Cardiac fibroblast (primary cell): Measurements from ENCODE around the gene C19orf67.
A peak's percentile ranks its signal among the peaks of the same experiment; 100 is the strongest.
"Not testable (repeated sequence)": the region's sequence is repeated elsewhere in the genome, so short reads cannot be mapped to it uniquely, and the experiment has no call there.

ENCODE experiments used
- DNase-seq, 2 donors: peaks; one replicate each; pipeline versions ENCODE4 v3.0.0 to v3.0.0-alpha.2; 2010; ENCODE audit warnings: low read depth in 2 of 2
- H3K4me3 ChIP-seq, 2 donors: replicated peaks in 1 of 2; 1 replicate in 1 of 2; 2 replicates in 1 of 2; pipeline ENCODE4 v1.5.1; 2011; ENCODE audit warnings: low read depth in 2 of 2, low read length in 2 of 2, mild to moderate bottlenecking in 2 of 2, moderate library complexity in 1 of 2
- TF ChIP-seq, protein P1 (sequence below): IDR thresholded peaks from one replicate; pipeline ENCODE4 v1.5.1; 2011; ENCODE audit warnings: low read depth, mild to moderate bottlenecking, low read length, inconsistent platforms

The C19orf67 gene

DNA sequence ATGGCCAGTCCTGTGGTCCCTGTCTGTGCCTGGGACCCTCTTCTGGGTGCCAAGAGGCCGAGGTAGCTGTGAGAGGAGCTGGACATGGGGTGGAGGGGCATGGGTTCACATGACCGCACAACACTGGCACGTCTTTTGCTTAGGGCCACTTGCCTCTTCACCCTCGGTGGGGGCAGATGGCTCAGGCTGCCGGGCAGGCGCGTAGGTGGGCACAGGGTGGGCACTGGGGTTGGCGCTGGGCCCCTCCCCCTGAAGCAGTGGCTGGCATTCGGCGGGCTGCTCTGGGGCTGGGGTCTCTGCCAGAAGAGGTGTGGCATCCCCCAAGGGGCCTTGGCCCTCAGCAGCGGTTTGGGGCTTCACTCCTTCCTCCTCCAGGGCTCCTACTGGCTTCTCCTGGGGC is 32.1 kb downstream of the C19orf67 start:
- no peak overlapping the region for H3K4me3 ChIP-seq
- TF ChIP-seq, protein P1, sequence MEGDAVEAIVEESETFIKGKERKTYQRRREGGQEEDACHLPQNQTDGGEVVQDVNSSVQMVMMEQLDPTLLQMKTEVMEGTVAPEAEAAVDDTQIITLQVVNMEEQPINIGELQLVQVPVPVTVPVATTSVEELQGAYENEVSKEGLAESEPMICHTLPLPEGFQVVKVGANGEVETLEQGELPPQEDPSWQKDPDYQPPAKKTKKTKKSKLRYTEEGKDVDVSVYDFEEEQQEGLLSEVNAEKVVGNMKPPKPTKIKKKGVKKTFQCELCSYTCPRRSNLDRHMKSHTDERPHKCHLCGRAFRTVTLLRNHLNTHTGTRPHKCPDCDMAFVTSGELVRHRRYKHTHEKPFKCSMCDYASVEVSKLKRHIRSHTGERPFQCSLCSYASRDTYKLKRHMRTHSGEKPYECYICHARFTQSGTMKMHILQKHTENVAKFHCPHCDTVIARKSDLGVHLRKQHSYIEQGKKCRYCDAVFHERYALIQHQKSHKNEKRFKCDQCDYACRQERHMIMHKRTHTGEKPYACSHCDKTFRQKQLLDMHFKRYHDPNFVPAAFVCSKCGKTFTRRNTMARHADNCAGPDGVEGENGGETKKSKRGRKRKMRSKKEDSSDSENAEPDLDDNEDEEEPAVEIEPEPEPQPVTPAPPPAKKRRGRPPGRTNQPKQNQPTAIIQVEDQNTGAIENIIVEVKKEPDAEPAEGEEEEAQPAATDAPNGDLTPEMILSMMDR = no peak
- DNase-seq = no peak

DNA sequence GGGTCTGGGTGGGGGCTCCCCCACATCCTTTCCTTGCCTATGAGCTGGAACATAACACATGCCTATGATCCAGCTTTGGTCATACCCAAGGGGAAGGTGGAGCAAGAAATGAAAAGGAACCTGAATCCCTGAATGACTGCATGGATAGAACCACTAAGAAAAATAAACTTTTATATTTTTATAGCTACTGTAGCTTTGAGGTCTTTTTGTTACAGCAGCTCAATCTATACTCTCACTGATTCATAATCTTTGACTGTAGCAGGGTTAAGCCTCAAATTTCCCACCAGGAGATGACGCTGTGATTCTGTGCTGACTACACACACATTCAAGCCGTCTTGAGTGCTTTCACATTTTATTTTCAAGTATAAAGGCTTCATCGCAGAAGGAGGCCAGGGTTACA is 32.6 kb downstream of the C19orf67 start:
- TF ChIP-seq, protein P1 = no peak
- no peak for DNase-seq
- no peak overlapping the region for H3K4me3 ChIP-seq

DNA sequence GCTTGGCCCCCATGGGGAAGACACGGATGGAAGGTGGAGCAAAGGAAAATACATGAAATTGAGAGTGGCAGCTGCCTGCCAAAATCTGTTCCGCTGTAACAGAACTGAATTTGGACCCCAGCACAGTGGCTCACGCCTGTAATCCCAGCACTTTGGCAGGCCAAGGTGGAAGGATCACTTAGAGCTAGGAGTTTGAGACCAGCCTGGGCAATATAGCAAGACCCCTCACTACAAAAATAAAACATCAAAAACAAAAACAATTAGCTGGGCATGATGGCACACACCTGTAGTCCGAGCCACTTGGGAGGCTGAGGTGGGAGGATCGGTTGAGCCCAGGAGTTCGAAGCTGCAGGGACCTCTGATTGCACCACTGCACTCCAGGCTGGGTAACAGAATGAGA is 33.1 kb downstream of the C19orf67 start:
- no peak overlapping the region for H3K4me3 ChIP-seq
- TF ChIP-seq, protein P1 = no peak
- no peak for DNase-seq

DNA sequence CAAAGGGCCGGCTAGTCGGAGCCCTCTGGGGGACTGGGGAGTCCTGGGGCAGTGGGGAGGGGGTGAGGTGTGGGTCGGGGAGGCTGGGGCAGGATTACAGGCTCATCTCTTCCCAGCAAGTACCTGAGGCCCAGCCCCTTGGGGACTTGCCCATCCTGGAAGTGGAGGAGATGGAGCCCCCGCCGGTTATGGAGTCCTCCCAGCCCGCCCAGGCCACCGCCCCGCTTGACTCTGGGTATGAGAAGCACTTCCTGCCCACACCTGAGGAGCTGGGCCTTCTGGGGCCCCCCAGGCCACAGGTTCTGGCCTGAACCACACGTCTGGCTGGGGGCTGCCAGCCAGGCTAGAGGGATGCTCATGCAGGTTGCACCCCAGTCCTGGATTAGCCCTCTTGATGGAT is 33.6 kb downstream of the C19orf67 start:
- TF ChIP-seq, protein P1 = no peak

DNA sequence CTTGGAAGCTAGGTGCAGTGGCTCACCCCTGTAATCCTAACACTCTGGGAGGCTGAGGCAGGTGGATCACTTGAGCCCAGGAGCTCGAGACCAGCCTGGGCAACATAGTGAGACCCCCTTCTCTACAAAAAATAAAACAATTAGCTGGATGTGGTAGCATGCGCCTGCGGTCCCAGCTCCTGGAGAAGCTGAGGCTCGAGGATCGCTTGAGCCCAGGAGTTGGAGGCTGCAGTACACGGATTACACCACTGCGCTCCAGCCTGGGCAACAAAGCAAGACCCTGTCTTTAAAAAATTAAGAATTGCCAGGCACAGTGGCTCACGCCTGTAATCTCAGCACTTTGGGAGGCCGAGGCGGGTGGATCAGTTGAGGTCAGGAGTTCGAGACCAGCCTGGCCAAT is 34.6 kb downstream of the C19orf67 start:
- not testable (repeated sequence) for DNase-seq, H3K4me3 ChIP-seq
- TF ChIP-seq, protein P1 = peak; percentile 6

More for the DNA sequence above, 33.6 kb downstream of the C19orf67 start:
- DNase-seq = no peak
- H3K4me3 ChIP-seq = no peak overlapping the region

DNA sequence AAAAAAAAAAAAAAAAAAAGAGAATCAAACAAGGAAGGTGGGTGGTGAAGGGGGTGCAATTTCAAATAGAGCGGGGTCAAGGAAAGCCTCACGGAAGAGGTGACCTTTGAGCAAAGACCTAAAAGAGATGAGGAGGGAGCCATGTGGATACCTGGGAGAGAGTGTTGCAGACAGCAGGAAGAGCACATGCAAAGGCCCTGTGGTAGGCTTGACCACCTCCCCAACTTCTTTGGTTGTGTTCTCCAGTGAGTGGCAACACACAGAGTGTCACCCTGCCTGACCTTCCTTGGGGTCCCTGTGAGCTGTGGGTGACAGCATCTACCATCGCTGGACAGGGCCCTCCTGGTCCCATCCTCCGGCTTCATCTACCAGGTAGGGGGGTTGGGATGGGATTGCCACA is 35.1 kb downstream of the C19orf67 start:
- no peak overlapping the region for H3K4me3 ChIP-seq
- DNase-seq = no peak
- TF ChIP-seq, protein P1 = no peak

DNA sequence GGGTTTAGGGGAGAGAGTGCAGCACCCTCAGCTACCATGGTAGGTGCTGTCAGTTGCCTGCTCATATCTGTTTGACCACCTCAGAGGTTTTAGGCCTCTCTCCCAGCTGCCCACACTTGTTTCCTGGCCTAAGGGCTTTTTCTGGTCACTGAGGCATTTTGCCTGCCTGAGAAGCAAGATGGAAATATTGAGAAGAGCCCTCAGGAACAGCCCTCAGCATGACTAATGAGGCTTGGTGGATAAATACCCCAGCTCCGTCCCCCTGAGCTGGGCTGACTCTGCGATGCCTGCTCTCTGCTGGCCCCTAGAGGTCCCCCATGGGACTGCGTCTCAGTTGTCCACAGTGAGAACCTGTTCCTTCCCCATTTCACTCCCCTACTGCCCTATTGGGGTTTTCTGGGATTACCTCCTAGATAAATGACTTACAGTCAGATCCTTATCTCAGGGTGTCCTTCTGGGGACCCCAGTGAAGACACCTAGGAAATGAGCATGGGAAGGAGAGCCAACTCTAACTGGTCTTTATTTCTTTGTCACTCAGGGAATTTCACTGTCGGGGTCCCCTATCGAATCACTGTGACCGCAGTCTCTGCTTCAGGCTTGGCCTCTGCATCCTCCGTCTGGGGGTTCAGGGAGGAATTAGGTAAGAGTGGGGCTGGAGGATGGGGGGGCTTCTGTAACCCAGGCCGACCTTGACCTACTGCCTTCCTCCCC is 37.0 kb downstream of the C19orf67 start:
- H3K4me3 ChIP-seq = no peak overlapping the region
- peak in 1 of 2 donors; percentile 46 for DNase-seq
- TF ChIP-seq, protein P1 = peak; percentile 95

DNA sequence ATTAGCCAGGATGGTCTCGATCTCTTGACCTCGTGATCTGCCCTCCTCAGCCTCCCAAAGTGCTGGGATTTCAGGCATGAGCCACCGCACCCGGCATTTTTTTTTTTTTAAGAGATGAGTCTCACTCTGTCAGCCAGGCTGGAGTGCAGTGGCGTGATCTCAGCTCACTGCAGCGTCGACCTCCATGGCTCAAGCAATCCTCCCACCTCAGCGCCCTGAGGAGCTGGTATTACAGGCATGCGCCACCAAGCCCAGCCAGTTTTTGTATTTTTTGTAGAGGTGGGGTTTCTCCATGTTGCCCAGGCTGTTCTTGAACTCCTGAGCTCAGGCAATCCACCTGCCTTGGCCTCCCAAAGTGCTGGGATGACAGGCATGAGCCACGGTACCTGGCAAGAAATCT is 37.7 kb downstream of the C19orf67 start:
- DNase-seq, H3K4me3 ChIP-seq: not testable (repeated sequence)
